GM21576 (cell line): ENCODE measurements around the gene LIM2.
"Not testable (repeated sequence)": the region's sequence is repeated elsewhere in the genome, so short reads cannot be mapped to it uniquely, and the experiment has no call there.

ENCODE experiments used
- ATAC-seq: cut with Tn5 transposase; IDR thresholded peaks from one replicate; pipeline ENCODE4 v1.9.1; 2021; ENCODE audit warnings: mild to moderate bottlenecking, moderate library complexity; ENCODE audit not compliant: unreplicated experiment

The LIM2 gene

GRCh38 chr19:51397453-51397852, 9.7 kb upstream of the LIM2 start:
- not testable (repeated sequence) for ATAC-seq

GRCh38 chr19:51396175-51396574, 8.4 kb upstream of the LIM2 start:
- ATAC-seq = no peak

- ATAC-seq = peak; percentile 79
Measured at GRCh38 chr19:51394050-51394836, 6.5 kb upstream of the LIM2 start.

GRCh38 chr19:51392701-51393100, 4.9 kb upstream of the LIM2 start:
- no peak for ATAC-seq

- no peak for ATAC-seq
Measured at GRCh38 chr19:51391073-51391611, 3.4 kb upstream of the LIM2 start.

GRCh38 chr19:51389143-51389542, 1.4 kb upstream of the LIM2 start:
- ATAC-seq = no peak

- no peak for ATAC-seq
Measured at GRCh38 chr19:51386882-51387520, 773 bp downstream of the LIM2 start.

GRCh38 chr19:51382004-51382403, 5.8 kb downstream of the LIM2 start:
- no peak for ATAC-seq

GRCh38 chr19:51380379-51380778, 7.4 kb downstream of the LIM2 start:
- ATAC-seq = no peak

GRCh38 chr19:51377422-51377821, 10.4 kb downstream of the LIM2 start:
- no peak for ATAC-seq

GRCh38 chr19:51375504-51376221, 12.1 kb downstream of the LIM2 start:
- ATAC-seq = no peak

- no peak for ATAC-seq
Measured at GRCh38 chr19:51372649-51373504, 14.9 kb downstream of the LIM2 start, which contains the start of gene NKG7. TSS of gene NKG7 (minus strand) at chr19:51372654. CDS start at chr19:51372535, 119 bp downstream.

- no peak for ATAC-seq
Measured at GRCh38 chr19:51372021-51372648, 15.6 kb downstream of the LIM2 start.

GRCh38 chr19:51371186-51371690, 16.5 kb downstream of the LIM2 start:
- no peak for ATAC-seq

GRCh38 chr19:51370230-51370629, 17.5 kb downstream of the LIM2 start:
- no peak for ATAC-seq

GRCh38 chr19:51368366-51369282, 19.1 kb downstream of the LIM2 start, which contains the start of gene CLDND2:
TSS of gene CLDND2 (minus strand) at chr19:51369003. CDS start at chr19:51368577, 426 bp downstream.
- no peak for ATAC-seq

GRCh38 chr19:51367565-51368365, 20.0 kb downstream of the LIM2 start:
- ATAC-seq = peak; percentile 75

GRCh38 chr19:51367255-51367564, 20.6 kb downstream of the LIM2 start:
- peak; percentile 16 for ATAC-seq
